ENCODE results near the gene DBF4B. TPM values are rescaled to one million over a fixed set of nuclear protein-coding genes. Genes with fewer than 3 reads are reported as not detected.

DBF4B gene
- total RNA-seq, 1 experiment from 2014 or later = 8.7 TPM

DNA sequence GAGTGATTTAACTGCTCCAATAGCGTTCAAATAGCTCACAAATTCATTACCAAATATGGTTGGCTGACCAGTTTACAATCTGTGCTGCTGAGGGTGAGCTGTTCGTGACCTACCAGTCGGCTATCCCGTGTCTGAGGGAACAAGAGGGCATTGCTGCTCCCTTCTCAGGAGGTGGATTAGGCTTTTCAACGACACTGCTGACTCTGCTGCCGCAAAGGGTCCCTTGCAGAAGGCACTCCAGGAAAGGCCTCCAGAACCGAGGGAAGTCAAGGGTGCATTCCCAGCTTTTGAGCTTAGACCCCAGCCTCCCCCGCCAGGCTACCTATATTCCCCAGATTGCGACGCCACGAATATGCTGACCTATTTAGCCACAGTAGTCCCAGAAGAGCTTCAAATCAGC, 89.3 kb downstream of the DBF4B start:
- DNase-seq (ENCODE audit: low spot score) = no peak

DNA sequence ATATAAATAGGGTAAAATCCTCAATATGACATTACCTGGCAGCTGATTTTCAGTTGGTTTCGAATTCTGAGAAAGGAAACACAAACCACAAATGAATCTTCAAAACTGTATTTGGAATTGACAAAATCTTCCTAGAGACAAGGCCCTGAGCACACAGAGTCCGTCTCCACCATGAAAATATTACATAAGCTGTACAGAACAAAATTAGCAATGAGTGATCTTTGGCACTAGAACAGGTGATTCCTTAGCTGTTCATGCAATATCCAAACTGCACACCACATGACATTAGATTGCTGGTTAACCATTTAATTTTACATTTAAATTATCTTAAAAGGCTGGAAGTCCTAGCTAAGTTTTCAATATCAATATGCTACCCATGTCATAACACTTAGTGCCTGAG, 89.9 kb downstream of the DBF4B start:
- DNase-seq (ENCODE audit: low spot score) = no peak

Other genes with a start within 250 kb of the DBF4B start
- gene GPATCH8, start 205.3 kb upstream of the DBF4B start, total RNA-seq (2014; rRNA removed; shearing (Covaris generic)) = 7.4 and 15.0 TPM in 2 replicates
- gene FZD2, start 151.2 kb upstream of the DBF4B start, total RNA-seq (2014; rRNA removed; shearing (Covaris generic)) = 5.9 and 6.2 TPM in 2 replicates
- 13.7 and 16.4 TPM in 2 replicates for gene MEIOC, start 52.2 kb upstream of the DBF4B start, total RNA-seq (2014; rRNA removed; shearing (Covaris generic))
- 30.8 and 46.6 TPM in 2 replicates for gene CCDC43, start 18.9 kb upstream of the DBF4B start, total RNA-seq (2014; rRNA removed; shearing (Covaris generic))
- 1.4 and 2.3 TPM in 2 replicates for gene ADAM11, start 50.3 kb downstream of the DBF4B start, total RNA-seq (2014; rRNA removed; shearing (Covaris generic))
- 8.2 and 8.8 TPM in 2 replicates for gene GJC1, start 121.6 kb downstream of the DBF4B start, total RNA-seq (2014; rRNA removed; shearing (Covaris generic))
- gene HIGD1B, start 139.2 kb downstream of the DBF4B start, total RNA-seq (2014; rRNA removed; shearing (Covaris generic)) = not detected in 2 replicates
- 120 and 173 TPM in 2 replicates for gene EFTUD2, start 190.8 kb downstream of the DBF4B start, total RNA-seq (2014; rRNA removed; shearing (Covaris generic))
- not detected in 2 replicates for gene GFAP, start 206.8 kb downstream of the DBF4B start, total RNA-seq (2014; rRNA removed; shearing (Covaris generic))
- gene KIF18B, start 239.1 kb downstream of the DBF4B start, total RNA-seq (2014; rRNA removed; shearing (Covaris generic)) = 4.5 and 4.9 TPM in 2 replicates

All from H4 (cell line).